ENCODE data around the gene BMS1. TPM values are rescaled to one million over a fixed set of nuclear protein-coding genes. Genes with fewer than 3 reads are reported as not detected.
"Not testable (repeated sequence)": the region's sequence is repeated elsewhere in the genome, so short reads cannot be mapped to it uniquely, and the experiment has no call there.

BMS1 gene
- total RNA-seq, 1 experiment from 2014 or later: 36.3 TPM

DNA sequence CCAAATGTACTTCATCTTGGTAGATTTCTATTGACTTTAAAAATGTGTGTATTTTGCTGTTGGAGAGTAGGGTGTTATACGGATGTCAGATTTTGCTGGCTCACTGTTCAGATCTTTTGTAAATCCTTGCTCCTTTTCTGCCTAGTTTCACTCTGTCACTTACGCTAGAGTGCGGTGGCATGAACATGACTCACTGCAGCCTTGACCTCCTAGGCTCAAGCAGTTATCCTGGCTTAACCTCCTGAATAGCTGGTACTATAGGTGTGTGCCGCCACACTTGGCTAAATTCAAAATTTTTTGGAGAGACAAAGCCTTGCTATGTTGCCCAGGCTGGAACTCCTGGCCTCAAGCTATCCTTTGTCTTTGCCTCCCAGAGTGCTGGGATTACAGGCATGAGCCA is 29.4 kb downstream of the BMS1 start:
- no peaks in the 10 kb centered on the region for H3K27me3 Mint-ChIP-seq (ENCODE audit: insufficient read depth, unreplicated experiment)
- CTCF ChIA-PET: no interaction called here
- H3K27ac Mint-ChIP-seq (ENCODE audit: unreplicated experiment): no peak overlapping the region
- H3K36me3 ChIP-seq (ENCODE audit: control insufficient read depth, insufficient read depth, low read length): peaks cover 9% of the 10 kb centered on the region
- peaks cover 19% of the 10 kb centered on the region for H3K9me3 Mint-ChIP-seq (ENCODE audit: unreplicated experiment)
- no TSS peak for BruUV-seq (replicated peaks)
- H3K36me3 Mint-ChIP-seq (ENCODE audit: insufficient read depth, unreplicated experiment): peaks cover 98% of the 10 kb centered on the region
- POLR2A ChIA-PET: no interaction called here
- H3K4me1 ChIP-seq: no peaks in the 10 kb centered on the region
- TF ChIP-seq, protein P1, sequence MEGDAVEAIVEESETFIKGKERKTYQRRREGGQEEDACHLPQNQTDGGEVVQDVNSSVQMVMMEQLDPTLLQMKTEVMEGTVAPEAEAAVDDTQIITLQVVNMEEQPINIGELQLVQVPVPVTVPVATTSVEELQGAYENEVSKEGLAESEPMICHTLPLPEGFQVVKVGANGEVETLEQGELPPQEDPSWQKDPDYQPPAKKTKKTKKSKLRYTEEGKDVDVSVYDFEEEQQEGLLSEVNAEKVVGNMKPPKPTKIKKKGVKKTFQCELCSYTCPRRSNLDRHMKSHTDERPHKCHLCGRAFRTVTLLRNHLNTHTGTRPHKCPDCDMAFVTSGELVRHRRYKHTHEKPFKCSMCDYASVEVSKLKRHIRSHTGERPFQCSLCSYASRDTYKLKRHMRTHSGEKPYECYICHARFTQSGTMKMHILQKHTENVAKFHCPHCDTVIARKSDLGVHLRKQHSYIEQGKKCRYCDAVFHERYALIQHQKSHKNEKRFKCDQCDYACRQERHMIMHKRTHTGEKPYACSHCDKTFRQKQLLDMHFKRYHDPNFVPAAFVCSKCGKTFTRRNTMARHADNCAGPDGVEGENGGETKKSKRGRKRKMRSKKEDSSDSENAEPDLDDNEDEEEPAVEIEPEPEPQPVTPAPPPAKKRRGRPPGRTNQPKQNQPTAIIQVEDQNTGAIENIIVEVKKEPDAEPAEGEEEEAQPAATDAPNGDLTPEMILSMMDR (IDR thresholded peaks at IDR 0.05; ENCODE audit: insufficient read depth in 1 of 2, low read depth in 1 of 2, low read length in 1 of 2, severe bottlenecking in 1 of 2, unreplicated experiment in 1 of 2): no peak
- no peak overlapping the region for H3K4me3 Mint-ChIP-seq (ENCODE audit: unreplicated experiment)
- DNase-seq: no peak
- no peaks in the 10 kb centered on the region for H3K9me3 ChIP-seq
- no peaks in the 10 kb centered on the region for H3K27me3 ChIP-seq (replicated peaks; ENCODE audit: control insufficient read depth, insufficient read depth, low read length)
- no peak overlapping the region for H3K4me3 ChIP-seq (ENCODE audit: low read depth, low read length)
- no peaks in the 10 kb centered on the region for H3K4me1 Mint-ChIP-seq (ENCODE audit: low read depth, unreplicated experiment)
- intact Hi-C loops (cut with micrococcal nuclease; ENCODE audit: unreplicated experiment): no loop called here

DNA sequence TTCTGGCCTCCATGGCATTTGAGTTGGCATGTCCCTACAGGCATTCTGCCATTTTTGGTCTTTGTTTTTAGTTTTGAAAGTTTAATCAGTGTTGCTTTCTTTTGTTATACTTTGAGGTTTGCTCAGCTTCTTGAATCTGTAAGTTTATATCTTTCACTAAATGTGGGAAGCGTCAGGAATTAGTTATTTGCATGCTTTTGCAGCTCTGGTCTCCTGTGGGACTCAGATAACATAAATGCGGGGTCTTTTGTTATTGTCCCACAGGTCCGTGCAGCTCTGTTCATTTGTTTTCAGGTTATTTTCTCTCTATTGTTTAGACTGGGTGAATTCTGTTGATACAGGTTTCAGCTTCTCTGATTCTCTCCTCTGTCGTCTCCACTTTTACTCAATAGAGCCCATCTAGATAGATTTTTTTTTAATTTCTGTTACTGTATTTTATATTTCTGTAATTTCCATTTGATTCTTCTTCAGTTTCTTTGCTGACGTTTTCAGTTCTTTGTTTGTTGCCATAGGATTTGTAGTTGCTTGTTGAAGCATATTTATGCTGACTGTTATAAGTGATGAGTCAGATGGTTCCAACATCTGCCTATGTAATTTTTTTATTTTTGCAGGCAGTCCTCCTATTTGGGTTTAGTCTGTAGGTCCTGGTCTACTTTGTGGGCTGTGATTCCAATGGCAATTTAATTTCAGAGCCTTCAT is 31.5 kb downstream of the BMS1 start:
- H3K27ac Mint-ChIP-seq (ENCODE audit: unreplicated experiment); H3K4me1 Mint-ChIP-seq (ENCODE audit: low read depth, unreplicated experiment); CTCF ChIA-PET; H3K27me3 Mint-ChIP-seq (ENCODE audit: insufficient read depth, unreplicated experiment); H3K36me3 ChIP-seq (ENCODE audit: control insufficient read depth, insufficient read depth, low read length); H3K9me3 ChIP-seq; DNase-seq; intact Hi-C loops (cut with micrococcal nuclease; ENCODE audit: unreplicated experiment); H3K4me3 ChIP-seq (ENCODE audit: low read depth, low read length); H3K4me1 ChIP-seq; BruUV-seq (replicated peaks); H3K4me3 Mint-ChIP-seq (ENCODE audit: unreplicated experiment); POLR2A ChIA-PET; H3K27me3 ChIP-seq (replicated peaks; ENCODE audit: control insufficient read depth, insufficient read depth, low read length): not testable (repeated sequence)
- Mint-ChIP-seq H3K9me3 (ENCODE audit: unreplicated experiment) (peaks cover 19% of the 10 kb centered on the region), H3K36me3 (ENCODE audit: insufficient read depth, unreplicated experiment) (peaks cover 99% of the 10 kb centered on the region)

DNA sequence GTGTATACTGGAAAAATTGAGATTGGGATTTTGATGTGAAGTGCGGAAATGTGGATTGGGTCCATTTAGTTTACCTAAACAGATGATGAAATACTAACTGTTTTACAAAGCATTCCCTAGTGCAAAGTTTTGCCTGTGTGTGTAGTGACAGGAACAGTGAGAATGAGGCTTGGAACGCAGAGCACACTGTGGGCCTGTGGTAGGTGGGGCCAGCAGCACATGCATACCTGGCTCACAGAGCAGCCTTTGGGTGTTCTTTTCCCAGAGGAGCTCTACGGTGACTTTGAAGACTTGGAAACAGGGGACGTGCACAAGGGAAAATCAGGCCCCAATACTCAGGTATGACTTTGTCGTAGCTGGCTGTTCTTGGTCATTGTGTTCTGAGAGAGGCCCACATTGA is 33.7 kb downstream of the BMS1 start:
- H3K4me1 Mint-ChIP-seq (ENCODE audit: low read depth, unreplicated experiment); CTCF ChIA-PET; POLR2A ChIA-PET; intact Hi-C loops (cut with micrococcal nuclease; ENCODE audit: unreplicated experiment); H3K4me3 Mint-ChIP-seq (ENCODE audit: unreplicated experiment); BruUV-seq (replicated peaks); H3K9me3 ChIP-seq; H3K27me3 ChIP-seq (replicated peaks; ENCODE audit: control insufficient read depth, insufficient read depth, low read length); H3K27ac Mint-ChIP-seq (ENCODE audit: unreplicated experiment); DNase-seq; H3K4me1 ChIP-seq; H3K4me3 ChIP-seq (ENCODE audit: low read depth, low read length); H3K36me3 ChIP-seq (ENCODE audit: control insufficient read depth, insufficient read depth, low read length); H3K27me3 Mint-ChIP-seq (ENCODE audit: insufficient read depth, unreplicated experiment): not testable (repeated sequence)
- H3K9me3 Mint-ChIP-seq (ENCODE audit: unreplicated experiment): peaks cover 19% of the 10 kb centered on the region
- H3K36me3 Mint-ChIP-seq (ENCODE audit: insufficient read depth, unreplicated experiment): peaks cover 98% of the 10 kb centered on the region

DNA sequence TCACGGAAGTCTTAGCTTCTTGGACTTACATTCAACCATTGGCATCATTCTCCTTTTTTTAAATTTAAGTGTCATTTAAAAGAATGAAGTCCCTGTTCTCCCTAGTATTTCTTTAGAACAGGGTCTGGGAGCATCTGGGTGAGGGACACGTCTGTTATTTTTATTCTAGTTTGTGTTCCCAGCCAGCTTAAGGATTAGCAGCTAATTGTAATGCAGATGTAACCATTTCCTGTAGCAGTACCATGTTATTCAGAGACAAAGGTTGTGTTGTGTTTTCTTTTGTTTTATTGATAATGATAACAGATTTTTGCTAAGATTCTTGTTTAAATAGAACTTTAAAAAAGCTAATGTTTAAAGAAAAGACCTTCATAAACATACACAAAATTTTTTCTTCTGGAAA is 34.3 kb downstream of the BMS1 start:
- no TSS peak for BruUV-seq (replicated peaks)
- no peak overlapping the region for H3K4me3 Mint-ChIP-seq (ENCODE audit: unreplicated experiment)
- intact Hi-C loops (cut with micrococcal nuclease; ENCODE audit: unreplicated experiment): no loop called here

DNA sequence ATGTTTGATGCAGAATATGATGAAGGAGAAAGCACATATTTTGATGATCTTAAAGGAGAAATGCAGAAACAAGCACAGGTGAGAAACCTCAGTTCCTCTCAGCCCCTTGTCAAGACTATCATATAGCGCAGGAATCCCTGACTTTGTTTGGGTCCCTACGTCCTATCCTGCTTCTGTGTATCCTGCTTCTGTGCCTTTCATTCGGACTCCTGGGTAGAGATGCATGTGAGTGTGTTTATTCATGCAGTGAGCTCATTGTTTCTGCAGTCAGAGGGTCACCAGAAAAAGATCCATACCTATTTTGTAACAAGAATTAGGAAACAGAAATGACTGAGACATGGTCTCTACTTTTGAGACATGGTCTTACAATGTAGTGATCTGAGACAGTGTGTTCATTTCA is 34.8 kb downstream of the BMS1 start:
- H3K27me3 Mint-ChIP-seq (ENCODE audit: insufficient read depth, unreplicated experiment); H3K4me1 Mint-ChIP-seq (ENCODE audit: low read depth, unreplicated experiment); H3K36me3 ChIP-seq (ENCODE audit: control insufficient read depth, insufficient read depth, low read length); H3K4me1 ChIP-seq; H3K9me3 ChIP-seq; H3K4me3 Mint-ChIP-seq (ENCODE audit: unreplicated experiment); H3K4me3 ChIP-seq (ENCODE audit: low read depth, low read length); DNase-seq; BruUV-seq (replicated peaks); intact Hi-C loops (cut with micrococcal nuclease; ENCODE audit: unreplicated experiment); H3K27me3 ChIP-seq (replicated peaks; ENCODE audit: control insufficient read depth, insufficient read depth, low read length); H3K27ac Mint-ChIP-seq (ENCODE audit: unreplicated experiment); CTCF ChIA-PET: not testable (repeated sequence)
- POLR2A ChIA-PET: interaction anchor here (0.6 kb wide), 1 partner anchor 9 kb away, joined by 3 read pairs; no protein-coding TSS in a partner anchor
- Mint-ChIP-seq H3K9me3 (ENCODE audit: unreplicated experiment) (peaks cover 19% of the 10 kb centered on the region), H3K36me3 (ENCODE audit: insufficient read depth, unreplicated experiment) (peaks cover 93% of the 10 kb centered on the region)

More for the DNA sequence above, 34.3 kb downstream of the BMS1 start:
- Mint-ChIP-seq H3K9me3 (ENCODE audit: unreplicated experiment) (peaks cover 19% of the 10 kb centered on the region), H3K27ac (ENCODE audit: unreplicated experiment) (no peak overlapping the region), H3K36me3 (ENCODE audit: insufficient read depth, unreplicated experiment) (peaks cover 95% of the 10 kb centered on the region), H3K27me3 (ENCODE audit: insufficient read depth, unreplicated experiment) (no peaks in the 10 kb centered on the region), H3K4me1 (ENCODE audit: low read depth, unreplicated experiment) (no peaks in the 10 kb centered on the region)
- DNase-seq: no peak
- Histone ChIP-seq H3K4me3 (ENCODE audit: low read depth, low read length) (no peak overlapping the region), H3K27me3 (replicated peaks; ENCODE audit: control insufficient read depth, insufficient read depth, low read length) (no peaks in the 10 kb centered on the region), H3K36me3 (ENCODE audit: control insufficient read depth, insufficient read depth, low read length) (peaks cover 7% of the 10 kb centered on the region), H3K4me1 (no peaks in the 10 kb centered on the region), H3K9me3 (no peaks in the 10 kb centered on the region)
- ChIA-PET CTCF (no interaction called here), POLR2A (no interaction called here)
- TF ChIP-seq, protein P1 (IDR thresholded peaks at IDR 0.05; ENCODE audit: insufficient read depth in 1 of 2, low read depth in 1 of 2, low read length in 1 of 2, severe bottlenecking in 1 of 2, unreplicated experiment in 1 of 2): no peak

DNA sequence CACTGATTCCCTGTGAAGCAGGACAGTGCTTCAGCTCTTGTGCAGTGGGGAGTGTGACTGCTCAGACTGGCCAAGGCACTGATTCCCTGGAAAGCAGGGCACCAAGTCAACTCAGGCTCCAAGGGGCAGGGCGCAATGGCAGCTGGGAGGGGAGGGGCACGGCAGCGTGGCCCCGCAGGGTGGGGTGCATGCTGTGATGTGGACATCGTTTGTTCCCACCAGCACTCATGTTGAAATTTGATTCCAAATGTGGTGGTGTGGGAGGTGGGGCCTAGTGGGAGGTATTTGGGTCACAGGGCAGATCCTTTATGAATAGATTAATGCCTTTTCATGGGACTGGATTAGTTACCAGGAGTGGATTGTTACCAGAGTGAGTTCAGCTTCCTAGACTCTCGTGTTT is 44.2 kb downstream of the BMS1 start:
- H3K36me3 ChIP-seq (ENCODE audit: control insufficient read depth, insufficient read depth, low read length); CTCF ChIA-PET; H3K27me3 Mint-ChIP-seq (ENCODE audit: insufficient read depth, unreplicated experiment); H3K27me3 ChIP-seq (replicated peaks; ENCODE audit: control insufficient read depth, insufficient read depth, low read length); intact Hi-C loops (cut with micrococcal nuclease; ENCODE audit: unreplicated experiment); DNase-seq; H3K4me1 ChIP-seq; H3K9me3 ChIP-seq; H3K4me3 Mint-ChIP-seq (ENCODE audit: unreplicated experiment); H3K27ac Mint-ChIP-seq (ENCODE audit: unreplicated experiment); H3K4me1 Mint-ChIP-seq (ENCODE audit: low read depth, unreplicated experiment); H3K4me3 ChIP-seq (ENCODE audit: low read depth, low read length); BruUV-seq (replicated peaks); H3K9me3 Mint-ChIP-seq (ENCODE audit: unreplicated experiment): not testable (repeated sequence)
- POLR2A ChIA-PET: interaction anchor here (0.6 kb wide), 1 partner anchor 9 kb away, joined by 3 read pairs; no protein-coding TSS in a partner anchor
- peaks cover 85% of the 10 kb centered on the region for H3K36me3 Mint-ChIP-seq (ENCODE audit: insufficient read depth, unreplicated experiment)
